Vagina (tissue), 2 donors: ENCODE measurements around the gene SPAG17.

ENCODE experiments used
- POLR2A ChIP-seq, 2 donors: fragments of 450-650 bp; IDR thresholded peaks; one replicate each; pipeline ENCODE4 v1.6.1; 2017; ENCODE audit warnings: antibody characterized with exemption in 2 of 2, mild to moderate bottlenecking in 2 of 2, moderate library complexity in 2 of 2
- TF ChIP-seq, protein P1 (sequence below), 3 experiments: fragments of 450-650 bp in 2 of 3; fragments of 200-600 bp in 1 of 3; sonication (generic) in 1 of 3; IDR thresholded peaks; one replicate each; pipeline ENCODE4 v1.5.1; 2017 to 2019; ENCODE audit warnings: antibody characterized with exemption in 3 of 3, mild to moderate bottlenecking in 2 of 3, moderate library complexity in 2 of 3

DNA sequence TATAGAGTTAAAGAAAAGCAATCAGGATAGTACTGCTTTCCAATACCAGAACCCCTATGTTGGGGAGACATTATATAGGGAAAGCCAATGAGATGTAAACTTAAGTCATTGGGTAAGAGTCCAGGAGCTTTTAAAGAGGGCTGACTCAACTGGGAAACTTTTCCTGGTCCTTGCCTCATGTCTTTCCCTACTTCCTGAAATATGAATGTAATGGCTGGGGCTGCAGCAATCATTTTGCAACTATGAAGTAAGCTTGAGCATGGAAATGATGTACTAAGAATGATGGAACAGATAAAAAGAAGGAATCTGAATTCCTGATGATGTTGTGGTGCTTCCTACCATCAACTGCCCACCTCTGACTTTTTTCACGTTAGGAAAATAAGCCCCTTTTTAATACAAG, 199.8 kb downstream of the SPAG17 start:
- TF ChIP-seq, protein P1, sequence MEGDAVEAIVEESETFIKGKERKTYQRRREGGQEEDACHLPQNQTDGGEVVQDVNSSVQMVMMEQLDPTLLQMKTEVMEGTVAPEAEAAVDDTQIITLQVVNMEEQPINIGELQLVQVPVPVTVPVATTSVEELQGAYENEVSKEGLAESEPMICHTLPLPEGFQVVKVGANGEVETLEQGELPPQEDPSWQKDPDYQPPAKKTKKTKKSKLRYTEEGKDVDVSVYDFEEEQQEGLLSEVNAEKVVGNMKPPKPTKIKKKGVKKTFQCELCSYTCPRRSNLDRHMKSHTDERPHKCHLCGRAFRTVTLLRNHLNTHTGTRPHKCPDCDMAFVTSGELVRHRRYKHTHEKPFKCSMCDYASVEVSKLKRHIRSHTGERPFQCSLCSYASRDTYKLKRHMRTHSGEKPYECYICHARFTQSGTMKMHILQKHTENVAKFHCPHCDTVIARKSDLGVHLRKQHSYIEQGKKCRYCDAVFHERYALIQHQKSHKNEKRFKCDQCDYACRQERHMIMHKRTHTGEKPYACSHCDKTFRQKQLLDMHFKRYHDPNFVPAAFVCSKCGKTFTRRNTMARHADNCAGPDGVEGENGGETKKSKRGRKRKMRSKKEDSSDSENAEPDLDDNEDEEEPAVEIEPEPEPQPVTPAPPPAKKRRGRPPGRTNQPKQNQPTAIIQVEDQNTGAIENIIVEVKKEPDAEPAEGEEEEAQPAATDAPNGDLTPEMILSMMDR (IDR thresholded peaks at IDR 0.05) = no peak
- TF ChIP-seq POLR2A (IDR thresholded peaks at IDR 0.05) = no peak
